H9 (cell line): ENCODE measurements around the gene LRRTM2. TPM values are rescaled to one million over a fixed set of nuclear protein-coding genes. Genes with fewer than 3 reads are reported as not detected.

Experiments used
- DNase-seq: peaks from one replicate; pipeline ENCODE4 v3.0.0-alpha.2; 2017
- H2AFZ ChIP-seq: one replicate; pipeline ENCODE4 v1.6.1; 2013; ENCODE audit warnings: mild to moderate bottlenecking, low read length, control low read depth, moderate library complexity
- H2AK5ac ChIP-seq: 2 replicates; pipeline ENCODE4 v1.6.1; 2013; ENCODE audit warnings: low read length, control low read depth, mixed read lengths; ENCODE audit not compliant: insufficient read length
- H2BK120ac ChIP-seq: one replicate; pipeline ENCODE4 v1.6.1; 2013; ENCODE audit warnings: low read depth, mild to moderate bottlenecking, low read length, control low read depth, inconsistent platforms; ENCODE audit not compliant: poor library complexity, severe bottlenecking
- H2BK12ac ChIP-seq: 2 replicates; pipeline ENCODE4 v1.6.1; 2013; ENCODE audit warnings: low read length, control low read depth, mixed read lengths, low read depth; ENCODE audit not compliant: insufficient read length
- H2BK15ac ChIP-seq: 2 replicates; pipeline ENCODE4 v1.6.1; 2013; ENCODE audit warnings: low read depth, low read length, control low read depth
- H2BK20ac ChIP-seq: one replicate; pipeline ENCODE4 v1.6.1; 2013; ENCODE audit warnings: low read depth, mild to moderate bottlenecking, low read length, control low read depth, inconsistent platforms; ENCODE audit not compliant: poor library complexity, severe bottlenecking
- H2BK5ac ChIP-seq: 2 replicates; pipeline ENCODE4 v1.6.1; 2013; ENCODE audit warnings: low read length, control low read depth, mixed read lengths; ENCODE audit not compliant: insufficient read length
- H3K14ac ChIP-seq: 2 replicates; pipeline ENCODE4 v1.6.1; 2013; ENCODE audit warnings: low read length, control low read depth; ENCODE audit not compliant: insufficient read depth
- H3K18ac ChIP-seq: 2 replicates; pipeline ENCODE4 v1.6.1; 2013; ENCODE audit warnings: low read depth, mild to moderate bottlenecking, mixed read lengths, low read length, control low read depth; ENCODE audit not compliant: insufficient read length
- H3K23ac ChIP-seq: 2 replicates; pipeline ENCODE4 v1.6.1; 2013; ENCODE audit warnings: low read length, control low read depth, mixed read lengths, low read depth; ENCODE audit not compliant: insufficient read length
- H3K23me2 ChIP-seq: 2 replicates; pipeline ENCODE4 v1.6.1; 2013; ENCODE audit warnings: low read depth, mild to moderate bottlenecking, mixed read lengths, low read length, control low read depth; ENCODE audit not compliant: insufficient read length, poor library complexity, severe bottlenecking
- H3K27ac ChIP-seq: 2 replicates; pipeline ENCODE4 v1.5.1; 2013; ENCODE audit warnings: low read length, control low read depth, mixed read lengths, low read depth; ENCODE audit not compliant: insufficient read length
- H3K27me3 ChIP-seq: 2 replicates; pipeline ENCODE4 v1.6.1; 2013; ENCODE audit warnings: low read length, control low read depth, inconsistent platforms; ENCODE audit not compliant: insufficient read depth
- H3K4ac ChIP-seq: 2 replicates; pipeline ENCODE4 v1.6.1; 2013; ENCODE audit warnings: low read depth, mild to moderate bottlenecking, control low read depth, inconsistent platforms, low read length, moderate library complexity
- H3K4me1 ChIP-seq: 2 replicates; pipeline ENCODE4 v1.6.1; 2013; ENCODE audit warnings: low read length, control low read depth, inconsistent platforms; ENCODE audit not compliant: insufficient read depth
- H3K4me2 ChIP-seq: 2 replicates; pipeline ENCODE4 v1.6.1; 2013; ENCODE audit warnings: low read length, control low read depth, mixed read lengths; ENCODE audit not compliant: insufficient read length, insufficient read depth
- H3K56ac ChIP-seq: 2 replicates; pipeline ENCODE4 v1.6.1; 2013; ENCODE audit warnings: low read depth, mild to moderate bottlenecking, mixed read lengths, low read length, control low read depth; ENCODE audit not compliant: insufficient read length
- H3K79me1 ChIP-seq: 2 replicates; pipeline ENCODE4 v1.6.1; 2013; ENCODE audit warnings: low read depth, mild to moderate bottlenecking, moderate library complexity, low read length, control low read depth, inconsistent platforms; ENCODE audit not compliant: insufficient read depth, poor library complexity, severe bottlenecking
- H3K79me2 ChIP-seq: 2 replicates; pipeline ENCODE4 v1.6.1; 2013; ENCODE audit warnings: low read length, control low read depth, inconsistent platforms; ENCODE audit not compliant: insufficient read depth
- H3K9ac ChIP-seq: 2 replicates; pipeline ENCODE4 v1.6.1; 2013; ENCODE audit warnings: low read length, control low read depth, mixed read lengths; ENCODE audit not compliant: insufficient read length; ENCODE audit errors: extremely low read depth
- H3K9me3 ChIP-seq: one replicate; pipeline ENCODE4 v1.6.1; 2013; ENCODE audit warnings: low read depth, low read length, inconsistent platforms; ENCODE audit not compliant: control insufficient read depth
- H3T11ph ChIP-seq: one replicate; pipeline ENCODE4 v1.6.1; 2013; ENCODE audit warnings: mild to moderate bottlenecking, low read length, control low read depth, inconsistent platforms
- H4K20me1 ChIP-seq: one replicate; pipeline ENCODE4 v1.6.1; 2013; ENCODE audit not compliant: control insufficient read depth, insufficient read length, insufficient read depth
- H4K5ac ChIP-seq: 2 replicates; pipeline ENCODE4 v1.6.1; 2013; ENCODE audit warnings: low read depth, mild to moderate bottlenecking, mixed read lengths, low read length, control low read depth; ENCODE audit not compliant: insufficient read length
- H4K8ac ChIP-seq: replicated peaks from 2 replicates; pipeline ENCODE4 v1.6.1; 2013; ENCODE audit warnings: low read length, control low read depth, mixed read lengths, low read depth; ENCODE audit not compliant: insufficient read length
- H4K91ac ChIP-seq: 2 replicates; pipeline ENCODE4 v1.6.1; 2013; ENCODE audit warnings: low read depth, mild to moderate bottlenecking, moderate library complexity, mixed read lengths, low read length, control low read depth; ENCODE audit not compliant: insufficient read length
- H3K27ac Mint-ChIP-seq, 3 experiments: 2 replicates in 2 of 3; 3 replicates in 1 of 3; pipeline ENCODE4 v1.8.0; 2020 to 2021; ENCODE audit warnings: mixed read lengths in 3 of 3, mild to moderate bottlenecking in 1 of 3, moderate library complexity in 1 of 3
- H3K27me3 Mint-ChIP-seq: 2 replicates; pipeline ENCODE4 v1.8.0; 2021; ENCODE audit warnings: low read depth, mild to moderate bottlenecking, moderate library complexity, mixed read lengths
- H3K36me3 Mint-ChIP-seq, 3 experiments: 2 replicates in 2 of 3; 3 replicates in 1 of 3; pipeline ENCODE4 v1.8.0; 2020 to 2021; ENCODE audit warnings: low read depth in 3 of 3, mixed read lengths in 3 of 3; ENCODE audit not compliant: insufficient read depth in 1 of 3
- H3K4me1 Mint-ChIP-seq, 2 experiments: 2 replicates each; pipeline ENCODE4 v1.8.0; 2020; ENCODE audit warnings: mixed read lengths in 2 of 2
- H3K4me3 Mint-ChIP-seq, 2 experiments: 2 replicates in 1 of 2; 3 replicates in 1 of 2; pipeline ENCODE4 v1.8.0; 2020 to 2021; ENCODE audit warnings: mild to moderate bottlenecking in 2 of 2, mixed read lengths in 2 of 2, moderate library complexity in 1 of 2
- H3K9me3 Mint-ChIP-seq, 2 experiments: 2 replicates in 1 of 2; 3 replicates in 1 of 2; pipeline ENCODE4 v1.8.0; 2020; ENCODE audit warnings: mild to moderate bottlenecking in 2 of 2, mixed read lengths in 2 of 2, moderate library complexity in 1 of 2
- WGBS: extraction: QIAGEN DNeasy Blood & Tissue Kit; methylation state at CpG from one replicate; pipeline ENCODE4 v1.1.7; 2013; ENCODE audit warnings: missing lambda C conversion rate, low lambda C conversion rate, mixed read lengths; ENCODE audit not compliant: insufficient read length; ENCODE audit errors: extremely low coverage; 5-methylcytosine and 5-hydroxymethylcytosine counted together
- total RNA-seq: library from RNA; stranded (reverse); gene quantifications from 2 replicates; pipeline ENCODE4 v1.2.1, GENCODE V29; 2021
- TF ChIP-seq, protein P1 (sequence below): fragments of 200-600 bp; sonication (generic); conservative IDR thresholded peaks from 3 replicates; pipeline ENCODE4 v1.8.0; 2021; ENCODE audit warnings: antibody characterized with exemption, mild to moderate bottlenecking

LRRTM2 gene
- total RNA-seq, 1 experiment from 2014 or later: not detected

DNA sequence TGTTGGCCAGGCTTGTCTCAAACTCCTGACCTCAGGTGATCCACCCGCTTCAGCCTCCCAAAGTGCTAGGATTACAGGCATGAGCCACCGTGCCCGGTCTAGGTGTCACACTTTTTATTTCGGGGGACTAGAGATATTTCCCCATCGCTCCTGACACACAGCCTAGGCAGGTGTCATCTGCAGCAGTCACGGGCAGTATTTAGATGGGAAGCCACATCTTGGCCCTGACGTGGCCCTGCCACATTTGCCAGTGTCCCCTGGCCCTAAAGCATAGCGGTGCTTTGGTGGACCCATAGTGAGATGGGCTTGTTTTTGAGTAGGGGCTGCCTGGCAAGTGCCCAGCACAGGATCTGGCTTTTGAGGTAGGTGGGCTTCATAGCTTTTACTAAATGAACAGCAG, 45.0 kb upstream of the LRRTM2 start:
- Mint-ChIP-seq H3K4me1 (peaks cover 8 to 12% of the 10 kb centered on the region in 2 experiments), H3K27ac (no peak overlapping the region; a peak in 1 of 7 replicates), H3K27me3 (no peaks in the 10 kb centered on the region), H3K36me3 (peaks cover 14 to 53% (median 33%) of the 10 kb centered on the region in 3 experiments; a peak in 6 of 7 replicates), H3K9me3 (no peaks in the 10 kb centered on the region), H3K4me3 (no peak overlapping the region)
- no peak for DNase-seq
- Histone ChIP-seq H2AFZ (no peak overlapping the region), H3K9ac (no peak overlapping the region), H3K14ac (no peak overlapping the region), H3K4me1 (no peaks in the 10 kb centered on the region), H3K18ac (no peak overlapping the region), H3K23ac (no peak overlapping the region), H3K27ac (no peak overlapping the region), H3T11ph (no peak overlapping the region), H2BK5ac (no peak overlapping the region), H3K9me3 (no peaks in the 10 kb centered on the region), H2BK120ac (no peak overlapping the region), H4K8ac (no peak overlapping the region), H2BK12ac (no peak overlapping the region), H2BK20ac (no peak overlapping the region), H4K5ac (no peak overlapping the region), H3K56ac (no peak overlapping the region), H2AK5ac (no peak overlapping the region), H3K4ac (no peak overlapping the region), H3K23me2 (no peaks in the 10 kb centered on the region), H2BK15ac (no peak overlapping the region), H4K20me1 (no peaks in the 10 kb centered on the region), H3K27me3 (no peaks in the 10 kb centered on the region), H3K79me2 (no peaks in the 10 kb centered on the region), H3K4me2 (no peak overlapping the region), H4K91ac (no peak overlapping the region), H3K79me1 (no peaks in the 10 kb centered on the region)
- TF ChIP-seq, protein P1, sequence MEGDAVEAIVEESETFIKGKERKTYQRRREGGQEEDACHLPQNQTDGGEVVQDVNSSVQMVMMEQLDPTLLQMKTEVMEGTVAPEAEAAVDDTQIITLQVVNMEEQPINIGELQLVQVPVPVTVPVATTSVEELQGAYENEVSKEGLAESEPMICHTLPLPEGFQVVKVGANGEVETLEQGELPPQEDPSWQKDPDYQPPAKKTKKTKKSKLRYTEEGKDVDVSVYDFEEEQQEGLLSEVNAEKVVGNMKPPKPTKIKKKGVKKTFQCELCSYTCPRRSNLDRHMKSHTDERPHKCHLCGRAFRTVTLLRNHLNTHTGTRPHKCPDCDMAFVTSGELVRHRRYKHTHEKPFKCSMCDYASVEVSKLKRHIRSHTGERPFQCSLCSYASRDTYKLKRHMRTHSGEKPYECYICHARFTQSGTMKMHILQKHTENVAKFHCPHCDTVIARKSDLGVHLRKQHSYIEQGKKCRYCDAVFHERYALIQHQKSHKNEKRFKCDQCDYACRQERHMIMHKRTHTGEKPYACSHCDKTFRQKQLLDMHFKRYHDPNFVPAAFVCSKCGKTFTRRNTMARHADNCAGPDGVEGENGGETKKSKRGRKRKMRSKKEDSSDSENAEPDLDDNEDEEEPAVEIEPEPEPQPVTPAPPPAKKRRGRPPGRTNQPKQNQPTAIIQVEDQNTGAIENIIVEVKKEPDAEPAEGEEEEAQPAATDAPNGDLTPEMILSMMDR: no peak
- no CpG with 5 or more reads among the region's 8 CpGs for WGBS
